NCI-H526 treated with DMSO at 0.1 percent for 48 hours (cell line): ENCODE measurements around the gene EYA2.

Experiments used
- DNase-seq: peaks from one replicate; lab custom pipeline; 2025; lab: John Stamatoyannopoulos, UW

Gene EYA2

GRCh38 chr20:47111576-47111975 lies 216.9 kb downstream of the EYA2 start:
- no peak for DNase-seq

DNA sequence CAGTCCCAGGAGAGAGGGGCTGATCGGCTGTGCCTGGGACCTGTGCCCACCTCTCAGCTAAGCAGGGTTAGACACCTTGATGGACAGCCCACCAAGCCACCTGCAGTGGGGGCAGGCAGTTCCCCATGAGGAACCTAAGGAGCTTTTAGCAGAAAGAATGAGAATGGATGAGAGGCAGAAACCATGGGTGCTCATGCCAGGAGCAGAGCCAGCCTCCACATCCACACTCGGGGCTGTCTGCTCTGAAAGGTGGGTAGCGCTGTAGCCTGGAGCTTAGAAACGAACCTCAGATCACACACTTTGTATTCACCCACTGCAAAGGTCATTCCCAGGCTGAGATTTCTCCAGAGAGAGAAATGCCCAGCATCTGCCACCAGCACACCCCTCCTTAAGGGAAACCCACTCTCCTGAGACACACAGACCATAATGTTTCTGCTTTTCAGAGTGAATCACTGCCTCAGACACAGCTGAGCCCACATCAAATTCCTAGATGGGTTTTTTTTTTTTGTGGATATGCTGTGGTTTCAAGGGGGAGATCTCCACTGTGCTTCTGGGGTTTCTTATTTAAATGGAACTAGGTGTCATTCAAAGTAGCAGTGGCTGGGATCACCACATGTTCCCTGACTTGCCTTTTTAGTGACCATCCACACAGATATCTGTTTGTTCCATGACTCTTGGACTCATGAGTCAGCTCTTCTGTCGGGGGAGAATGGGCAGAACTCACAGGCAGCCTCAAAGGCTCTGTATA lies 218.9 kb downstream of the EYA2 start:
- DNase-seq: no peak

DNA sequence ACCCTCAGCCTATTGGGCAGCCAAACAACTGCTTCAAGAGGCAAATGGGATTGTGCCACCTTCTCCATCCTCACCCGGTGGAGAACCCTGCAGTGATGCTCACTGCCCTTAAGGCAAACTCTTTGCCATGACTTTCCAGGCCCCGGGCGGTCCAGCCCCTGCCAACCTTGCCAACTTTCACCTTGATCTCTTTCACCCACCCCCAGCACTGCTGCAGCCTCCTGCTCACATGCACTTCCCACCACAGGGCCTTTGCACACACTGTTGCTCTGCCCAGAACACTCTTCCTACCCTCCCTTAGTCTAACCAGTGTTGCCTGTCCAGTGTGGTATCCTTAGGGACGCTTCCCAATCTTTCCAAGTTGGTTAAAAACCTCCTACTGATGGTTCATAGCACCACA lies 221.1 kb downstream of the EYA2 start:
- DNase-seq: no peak

DNA sequence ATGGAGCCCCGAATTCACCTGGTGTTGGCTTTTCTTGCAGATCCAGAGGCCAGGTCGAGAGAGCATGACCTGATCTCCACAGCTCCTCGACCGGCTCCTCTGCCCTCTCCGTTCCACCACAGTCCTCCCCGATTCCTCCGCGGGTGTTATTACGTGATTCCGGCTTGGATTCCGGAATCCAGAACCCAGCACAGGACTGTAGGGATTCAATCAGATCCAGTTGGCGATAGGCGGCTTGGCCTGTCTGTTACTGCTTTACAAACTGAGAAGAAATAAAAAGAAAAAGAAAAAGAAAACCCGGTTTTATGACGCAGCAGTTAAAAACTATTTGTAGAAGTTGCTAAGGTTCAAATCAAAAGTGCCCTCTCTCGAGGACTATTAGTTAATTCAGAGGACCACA lies 222.7 kb downstream of the EYA2 start:
- no peak for DNase-seq

- no peak for DNase-seq
Measured at GRCh38 chr20:47117773-47118172, 223.1 kb downstream of the EYA2 start.

DNA sequence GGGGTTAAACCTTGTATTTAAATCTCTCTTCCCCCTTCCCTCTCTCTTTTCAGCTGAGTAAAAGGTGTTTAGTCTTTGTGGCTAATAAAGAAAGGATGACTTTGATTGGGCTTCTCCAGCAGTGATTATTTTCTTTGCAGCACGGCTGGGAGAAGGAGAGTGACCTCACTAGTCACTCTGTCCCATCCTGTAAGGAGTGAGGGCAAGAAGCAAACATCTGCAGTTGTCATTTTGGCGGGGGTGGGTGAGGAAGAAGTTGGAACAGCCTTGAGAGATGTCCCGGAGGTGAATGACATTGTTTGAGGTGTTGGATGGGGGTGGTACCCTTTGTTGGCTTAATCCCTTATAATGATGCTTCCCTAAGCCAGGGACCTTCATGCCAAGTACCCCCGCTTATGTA lies 223.6 kb downstream of the EYA2 start:
- no peak for DNase-seq

DNA sequence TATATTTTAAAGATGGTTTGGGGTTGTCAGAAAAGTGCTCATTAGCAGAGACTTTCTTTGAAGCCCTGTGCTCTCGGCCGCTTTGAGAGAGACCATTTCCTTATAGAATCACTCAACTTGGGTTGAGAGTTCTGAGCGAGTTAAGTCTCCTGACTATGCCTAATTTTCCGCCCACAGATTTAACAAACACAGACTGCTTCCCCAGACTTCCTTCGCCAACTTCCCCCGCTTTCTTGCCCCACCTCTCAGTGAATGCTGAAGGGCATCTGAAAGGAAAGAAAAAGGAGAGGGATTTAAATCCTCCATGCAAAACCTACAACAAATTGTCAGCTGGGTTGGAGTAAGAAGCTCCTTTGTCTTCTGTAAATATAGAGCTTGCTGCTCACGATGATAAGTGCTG lies 224.0 kb downstream of the EYA2 start:
- no peak for DNase-seq

DNA sequence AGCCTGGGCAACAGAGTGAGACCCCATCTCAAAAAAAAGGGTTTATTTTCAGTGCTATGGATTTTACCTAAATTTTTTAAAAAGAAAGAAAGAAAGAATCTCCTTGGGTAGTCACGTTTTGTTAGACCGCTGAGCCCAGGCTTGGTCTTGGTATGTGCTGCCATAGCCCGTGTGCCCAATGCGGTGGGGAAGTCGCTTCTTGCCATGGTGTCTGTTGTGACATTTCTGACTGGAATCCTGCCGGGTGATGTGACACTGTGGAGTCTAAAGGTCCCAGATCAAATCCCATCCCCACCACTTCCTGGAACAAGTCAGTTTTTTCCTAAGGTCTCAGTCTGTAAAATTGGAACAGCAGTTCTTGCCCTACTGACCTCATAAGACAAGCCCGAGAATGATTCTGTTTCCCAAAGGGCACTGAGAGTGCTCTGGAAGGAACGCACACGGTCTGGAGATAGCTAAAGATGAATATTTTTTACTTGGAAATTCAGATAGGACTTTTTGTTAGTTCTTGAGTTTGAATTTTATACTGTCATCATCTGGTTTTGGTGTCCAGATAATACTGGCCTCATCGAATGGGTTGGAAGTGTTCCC lies 225.8 kb downstream of the EYA2 start:
- DNase-seq: no peak

GRCh38 chr20:47122560-47122959 lies 227.9 kb downstream of the EYA2 start:
- no peak for DNase-seq

GRCh38 chr20:47124181-47124717 lies 229.6 kb downstream of the EYA2 start:
- no peak for DNase-seq

- no peak for DNase-seq
Measured at GRCh38 chr20:47125508-47125757, 230.8 kb downstream of the EYA2 start.

DNA sequence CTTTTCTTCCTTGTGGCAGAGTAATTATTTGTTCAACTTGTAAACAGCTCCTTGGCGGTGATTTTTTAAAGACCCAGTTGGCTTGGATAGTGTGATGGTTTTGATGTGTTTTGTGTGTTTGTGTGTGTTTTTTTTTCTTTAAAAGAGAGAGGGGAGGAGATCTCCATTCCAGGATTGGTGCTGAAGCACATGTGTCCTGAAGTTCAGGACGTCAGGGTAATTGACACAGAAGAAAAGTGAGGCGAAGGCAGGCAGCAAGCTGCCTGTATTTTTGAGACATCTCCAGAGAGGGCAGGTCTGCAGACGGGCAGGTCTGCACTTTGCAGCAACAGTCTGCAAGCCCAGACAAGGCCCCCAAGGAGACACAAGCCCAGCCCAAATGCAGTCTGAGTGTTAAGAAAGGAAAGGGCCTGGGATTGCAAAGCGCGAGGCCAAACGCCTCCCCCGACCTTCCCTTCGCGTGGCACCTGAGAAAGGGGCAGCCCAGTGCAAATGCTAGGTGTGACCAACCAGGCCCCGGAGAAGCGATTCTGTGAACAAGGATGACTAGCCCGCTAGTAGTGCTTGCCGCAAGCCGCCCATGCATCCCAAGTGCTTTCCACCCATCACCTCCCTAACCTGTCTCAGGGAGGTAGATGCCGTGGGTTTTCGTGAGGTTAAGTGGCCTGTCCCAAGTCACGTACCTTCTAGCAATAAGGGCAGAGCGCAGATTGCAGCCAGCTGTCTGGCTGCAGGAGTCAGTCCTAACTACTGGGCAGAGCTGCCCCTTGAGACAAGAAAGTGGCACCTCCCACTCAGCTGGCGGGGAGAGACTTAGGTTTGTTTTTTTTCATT lies 231.3 kb downstream of the EYA2 start:
- no peak for DNase-seq

- DNase-seq: no peak
Measured at GRCh38 chr20:47126709-47127108, 232.1 kb downstream of the EYA2 start.

DNA sequence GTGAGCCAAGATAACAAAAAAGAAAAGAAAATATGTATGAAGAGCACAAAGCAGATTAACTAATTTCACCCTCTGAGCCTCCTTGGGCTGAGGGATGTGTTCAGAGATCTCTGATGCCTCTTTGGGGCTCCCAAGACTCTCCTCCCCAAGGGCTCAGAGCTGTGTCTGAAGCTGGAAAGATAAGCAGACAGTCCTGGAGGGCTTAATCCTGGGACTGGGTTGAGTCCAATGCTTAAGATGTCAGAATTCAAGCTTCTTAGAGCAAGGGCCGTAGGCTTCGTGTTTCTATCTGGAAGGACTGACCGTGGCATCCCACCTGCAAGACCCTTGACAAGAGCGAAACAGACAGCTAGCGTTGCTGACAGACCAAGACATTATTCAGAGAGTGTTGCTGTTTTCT lies 232.9 kb downstream of the EYA2 start:
- no peak for DNase-seq

- no peak for DNase-seq
Measured at GRCh38 chr20:47127999-47128398, 233.4 kb downstream of the EYA2 start.

DNA sequence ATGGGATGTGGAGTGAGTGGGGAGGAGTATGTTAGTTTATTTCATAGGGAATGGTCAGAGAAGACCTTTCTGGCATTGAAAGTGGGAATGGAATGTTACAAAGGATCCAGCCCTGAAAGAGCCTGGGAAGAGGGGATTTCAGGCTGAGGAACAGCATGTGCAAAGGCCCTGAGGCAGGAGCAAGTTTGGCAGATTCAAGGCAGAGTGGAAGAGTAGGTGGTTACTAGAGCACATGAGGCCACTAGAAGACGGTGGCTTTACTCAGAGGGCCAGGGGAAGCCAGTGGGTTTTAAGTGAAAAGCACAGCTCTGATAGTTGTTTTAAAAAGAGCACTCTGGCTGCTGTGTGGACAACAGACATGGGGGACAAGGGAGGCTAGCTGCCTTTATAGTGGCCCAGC lies 234.7 kb downstream of the EYA2 start:
- DNase-seq: no peak

- no peak for DNase-seq
Measured at GRCh38 chr20:47133809-47134456, 239.3 kb downstream of the EYA2 start.

- no peak for DNase-seq
Measured at GRCh38 chr20:47136782-47137181, 242.1 kb downstream of the EYA2 start.

GRCh38 chr20:47137231-47137870 lies 242.7 kb downstream of the EYA2 start:
- DNase-seq: no peak

GRCh38 chr20:47139934-47140535 lies 245.4 kb downstream of the EYA2 start:
- DNase-seq: no peak

DNA sequence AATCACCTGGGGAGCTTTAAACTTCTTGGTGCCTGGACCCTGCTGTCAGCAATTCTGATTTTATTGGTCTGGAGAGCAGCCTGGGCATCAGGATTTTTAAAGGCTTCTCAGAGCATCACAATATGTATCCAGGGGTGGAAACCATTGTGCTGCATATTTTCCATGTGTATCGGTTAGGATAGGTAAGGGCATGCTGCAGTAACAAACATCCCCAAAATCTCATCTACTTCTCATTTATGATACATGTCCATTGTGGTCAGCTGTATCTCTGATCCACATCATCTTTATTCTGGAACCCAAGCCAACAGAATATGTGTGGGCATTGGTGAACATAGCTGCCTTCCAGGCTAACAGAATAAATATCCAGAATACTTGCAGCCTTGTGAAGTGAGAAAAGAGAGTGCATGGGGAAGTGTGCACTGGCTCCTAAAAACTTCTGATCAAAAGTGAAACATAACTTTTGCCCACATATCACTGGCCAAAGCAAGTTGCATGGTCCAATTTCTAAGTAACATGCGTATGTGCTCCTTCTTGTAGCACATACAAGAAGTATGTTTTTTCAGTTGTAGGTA lies 246.8 kb downstream of the EYA2 start:
- DNase-seq: no peak
